Panc1 (cell line): ENCODE results near the gene SLC2A6. TPM values are rescaled to one million over a fixed set of nuclear protein-coding genes. Genes with fewer than 3 reads are reported as not detected.

ENCODE experiments used
- ATAC-seq: fragments of 200-7000 bp; cut with Tn5 transposase; 2 replicates; pipeline ENCODE4 v1.9.1; 2020; ENCODE audit warnings: mild to moderate bottlenecking, moderate library complexity
- BruUV-seq: library from RNA; stranded (reverse); fragments of 400-500 nt; replicated peaks from 2 replicates; lab custom pipeline; 2021; lab: Mats Ljungman, UMichigan
- CTCF ChIA-PET: fragments of 300-600 bp; sonication (Branson Sonifier 250); formaldehyde crosslinking; loops from one replicate; lab custom pipeline; 2022; ENCODE audit warnings: antibody characterized with exemption; lab: Charles Lee
- POLR2A ChIA-PET: fragments of 300-600 bp; sonication (Branson Sonifier 250); formaldehyde crosslinking; loops from one replicate; lab custom pipeline; 2022; ENCODE audit warnings: antibody characterized with exemption; lab: Charles Lee
- DNase-seq: peaks from one replicate; pipeline ENCODE4 v3.0.0-alpha.2; 2010; ENCODE audit warnings: low read depth, low spot score
- H3K27ac ChIP-seq: 2 replicates; pipeline ENCODE4 v1.5.1; 2011; ENCODE audit warnings: mild to moderate bottlenecking, low read length, inconsistent platforms
- H3K27me3 ChIP-seq: fragments of 200-500 bp; sonication (Bioruptor generic); 2 replicates; pipeline ENCODE4 v1.6.0; 2014; ENCODE audit warnings: low read length, inconsistent platforms; ENCODE audit not compliant: control insufficient read depth, insufficient read depth
- H3K36me3 ChIP-seq: fragments of 200-500 bp; sonication (Bioruptor generic); 2 replicates; pipeline ENCODE4 v1.5.1; 2014; ENCODE audit warnings: inconsistent platforms, mild to moderate bottlenecking, low read length, moderate library complexity; ENCODE audit not compliant: control insufficient read depth, insufficient read depth
- H3K4me1 ChIP-seq: 2 replicates; pipeline ENCODE4 v1.5.1; 2011; ENCODE audit warnings: inconsistent platforms, mild to moderate bottlenecking, low read length, moderate library complexity; ENCODE audit not compliant: control insufficient read depth, insufficient read depth
- H3K4me3 ChIP-seq, 2 experiments: 2 replicates each; pipeline ENCODE4 v1.5.1; 2011 to 2012; ENCODE audit warnings: low read depth in 2 of 2, low read length in 2 of 2, mild to moderate bottlenecking in 2 of 2, inconsistent platforms in 1 of 2, moderate library complexity in 1 of 2
- H3K9me3 ChIP-seq: fragments of 200-500 bp; sonication (Bioruptor generic); 2 replicates; pipeline ENCODE4 v1.5.1; 2014; ENCODE audit warnings: low read depth, mild to moderate bottlenecking, inconsistent platforms, low read length, moderate library complexity; ENCODE audit not compliant: control insufficient read depth, insufficient read depth
- POLR2AphosphoS5 ChIP-seq: IDR thresholded peaks from 2 replicates; pipeline ENCODE4 v1.6.1; 2012; ENCODE audit warnings: mild to moderate bottlenecking, low read depth, low read length, moderate library complexity
- REST ChIP-seq, 2 experiments: IDR thresholded peaks; 2 replicates each; pipeline ENCODE4 v1.6.1; 2011 to 2012; ENCODE audit warnings: low read depth in 2 of 2, control low read depth in 1 of 2, low read length in 1 of 2, mild to moderate bottlenecking in 1 of 2, moderate library complexity in 1 of 2; ENCODE audit not compliant: insufficient read depth in 1 of 2
- SIN3A ChIP-seq: IDR thresholded peaks from 2 replicates; pipeline ENCODE4 v1.6.1; 2012; ENCODE audit warnings: low read depth, mild to moderate bottlenecking, low read length, moderate library complexity, borderline replicate concordance; ENCODE audit not compliant: insufficient read depth
- TCF7L2 ChIP-seq: IDR thresholded peaks from 2 replicates; pipeline ENCODE4 v1.6.1; 2011; ENCODE audit warnings: mild to moderate bottlenecking, low read depth, low read length, inconsistent platforms
- in situ Hi-C: cut with HindIII; loops from 2 replicates; pipeline ENCODE4 v1.10.0; 2016; ENCODE audit warnings: low sequenced_read_pairs, low pct_unique_long_range_greater_than_20kb
- intact Hi-C: fragments of 100-400 bp; cut with micrococcal nuclease; formaldehyde crosslinking; loops from one replicate; pipeline ENCODE4 v1.10.0; 2022; ENCODE audit not compliant: unreplicated experiment
- total RNA-seq: library from RNA; stranded (reverse); gene quantifications from one replicate; pipeline ENCODE4 v1.2.1, GENCODE V29; 2021; ENCODE audit not compliant: unreplicated experiment
- TF ChIP-seq, protein P1 (sequence below): fragments of 450-650 bp; IDR thresholded peaks from 2 replicates; pipeline ENCODE4 v1.5.1; 2017; ENCODE audit warnings: mild to moderate bottlenecking

SLC2A6 gene
- total RNA-seq, 1 experiment from 2014 or later = 48.2 TPM

DNA sequence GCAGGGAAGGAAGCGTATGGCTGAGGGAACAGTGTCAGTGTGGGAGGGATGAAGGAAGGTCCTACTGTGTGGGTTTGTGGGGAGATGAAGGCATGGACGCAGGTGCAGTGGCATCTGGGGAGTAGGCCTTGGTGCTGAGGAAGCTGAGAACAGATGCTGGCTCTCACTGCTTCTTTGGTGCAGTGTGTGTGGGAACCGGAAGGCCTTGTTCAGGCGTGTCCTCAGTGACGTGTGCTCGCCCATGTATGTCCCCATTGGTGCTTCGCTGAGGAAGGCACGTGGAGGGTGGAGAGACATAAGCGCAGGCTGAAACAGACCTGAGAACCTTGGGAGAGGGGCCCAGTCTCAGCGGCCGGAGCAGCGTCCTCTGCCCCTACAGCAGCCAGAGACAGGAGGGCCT lies 38.0 kb downstream of the SLC2A6 start:
- Histone ChIP-seq H3K4me1 (no peaks in the 10 kb centered on the region), H3K36me3 (no peaks in the 10 kb centered on the region), H3K4me3 (no peak overlapping the region), H3K27ac (no peak overlapping the region), H3K9me3 (no peaks in the 10 kb centered on the region), H3K27me3 (no peaks in the 10 kb centered on the region)
- no peak for ATAC-seq
- TF ChIP-seq SIN3A = no peak
- TF ChIP-seq, protein P1, sequence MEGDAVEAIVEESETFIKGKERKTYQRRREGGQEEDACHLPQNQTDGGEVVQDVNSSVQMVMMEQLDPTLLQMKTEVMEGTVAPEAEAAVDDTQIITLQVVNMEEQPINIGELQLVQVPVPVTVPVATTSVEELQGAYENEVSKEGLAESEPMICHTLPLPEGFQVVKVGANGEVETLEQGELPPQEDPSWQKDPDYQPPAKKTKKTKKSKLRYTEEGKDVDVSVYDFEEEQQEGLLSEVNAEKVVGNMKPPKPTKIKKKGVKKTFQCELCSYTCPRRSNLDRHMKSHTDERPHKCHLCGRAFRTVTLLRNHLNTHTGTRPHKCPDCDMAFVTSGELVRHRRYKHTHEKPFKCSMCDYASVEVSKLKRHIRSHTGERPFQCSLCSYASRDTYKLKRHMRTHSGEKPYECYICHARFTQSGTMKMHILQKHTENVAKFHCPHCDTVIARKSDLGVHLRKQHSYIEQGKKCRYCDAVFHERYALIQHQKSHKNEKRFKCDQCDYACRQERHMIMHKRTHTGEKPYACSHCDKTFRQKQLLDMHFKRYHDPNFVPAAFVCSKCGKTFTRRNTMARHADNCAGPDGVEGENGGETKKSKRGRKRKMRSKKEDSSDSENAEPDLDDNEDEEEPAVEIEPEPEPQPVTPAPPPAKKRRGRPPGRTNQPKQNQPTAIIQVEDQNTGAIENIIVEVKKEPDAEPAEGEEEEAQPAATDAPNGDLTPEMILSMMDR = no peak
- no peak for TF ChIP-seq POLR2AphosphoS5
- no peak for TF ChIP-seq TCF7L2
- no peak for TF ChIP-seq REST (IDR thresholded peaks at IDR 0.05; ENCODE audit: insufficient read depth in 1 of 2, low read depth in 2 of 2, low read length in 1 of 2)
- CTCF ChIA-PET = no interaction called here
- no peak for DNase-seq
- intact Hi-C loops (no loop called here), in situ Hi-C loops (no loop called here)
- POLR2A ChIA-PET = no interaction called here
- no TSS peak for BruUV-seq

DNA sequence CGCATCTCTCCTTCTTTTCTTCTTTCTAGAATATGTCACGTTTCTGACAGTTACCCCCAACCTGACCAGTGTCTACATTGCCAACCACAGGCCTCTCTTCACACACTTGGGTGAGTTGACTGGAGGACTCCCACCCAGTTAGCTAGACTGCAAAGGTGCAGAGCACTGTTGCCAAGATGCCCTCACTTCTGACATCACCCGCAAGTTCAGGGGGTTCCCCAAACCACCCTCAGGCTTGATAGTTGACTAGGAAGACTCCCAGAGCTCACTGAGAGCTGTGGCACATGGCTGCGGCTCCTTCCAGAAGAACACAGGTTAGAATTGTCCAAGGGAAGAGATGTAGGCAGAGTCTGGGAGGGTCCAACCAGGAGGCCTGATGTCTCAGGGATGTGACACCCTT lies 39.6 kb downstream of the SLC2A6 start:
- POLR2A ChIA-PET = no interaction called here
- in situ Hi-C loops = no loop called here
- intact Hi-C loops = no loop called here
- H3K27ac ChIP-seq = no peak overlapping the region
- no TSS peak for BruUV-seq
- no peaks in the 10 kb centered on the region for H3K36me3 ChIP-seq
- H3K9me3 ChIP-seq = no peaks in the 10 kb centered on the region
- no peaks in the 10 kb centered on the region for H3K27me3 ChIP-seq
- ATAC-seq = no peak
- TF ChIP-seq POLR2AphosphoS5 = no peak
- no peak for TF ChIP-seq TCF7L2
- no peak for TF ChIP-seq SIN3A
- TF ChIP-seq, protein P1 = no peak
- TF ChIP-seq REST (IDR thresholded peaks at IDR 0.05; ENCODE audit: insufficient read depth in 1 of 2, low read depth in 2 of 2, low read length in 1 of 2) = no peak
- CTCF ChIA-PET = no interaction called here
- no peak for DNase-seq
- H3K4me1 ChIP-seq = no peaks in the 10 kb centered on the region
- H3K4me3 ChIP-seq = no peak overlapping the region
